Osteoblast (primary cell): ENCODE data around the gene CARD9. TPM values are rescaled to one million over a fixed set of nuclear protein-coding genes. Genes with fewer than 3 reads are reported as not detected.
A peak's percentile ranks its signal among the peaks of the same experiment; 100 is the strongest.
"Not testable (repeated sequence)": the region's sequence is repeated elsewhere in the genome, so short reads cannot be mapped to it uniquely, and the experiment has no call there.

Source experiments
- DNase-seq: peaks from one replicate; pipeline ENCODE4 v3.0.0; 2011; ENCODE audit warnings: low spot score, mixed read lengths; ENCODE audit not compliant: insufficient read length; ENCODE audit errors: missing footprints
- H2AFZ ChIP-seq: 2 replicates; pipeline ENCODE4 v1.6.0; 2011; ENCODE audit warnings: mild to moderate bottlenecking, low read length
- H3K27ac ChIP-seq: 2 replicates; pipeline ENCODE4 v1.5.1; 2011; ENCODE audit warnings: mild to moderate bottlenecking, low read depth, low read length, moderate library complexity
- H3K27me3 ChIP-seq: 2 replicates; pipeline ENCODE4 v1.6.0; 2012; ENCODE audit warnings: mild to moderate bottlenecking, control low read depth, inconsistent platforms, low read length, moderate library complexity; ENCODE audit not compliant: insufficient read depth
- H3K36me3 ChIP-seq: 2 replicates; pipeline ENCODE4 v1.5.1; 2011; ENCODE audit warnings: mild to moderate bottlenecking, low read length, control low read depth, moderate library complexity; ENCODE audit not compliant: insufficient read depth
- H3K4me1 ChIP-seq: 2 replicates; pipeline ENCODE4 v1.5.1; 2011; ENCODE audit warnings: mild to moderate bottlenecking, low read length, control low read depth, moderate library complexity; ENCODE audit not compliant: insufficient read depth
- H3K4me2 ChIP-seq: 2 replicates; pipeline ENCODE4 v1.6.0; 2011; ENCODE audit warnings: mild to moderate bottlenecking, low read length; ENCODE audit not compliant: insufficient read depth
- H3K4me3 ChIP-seq: fragments of 200-600 bp; sonication (generic); 3 replicates; pipeline ENCODE4 v1.5.1; 2012; ENCODE audit warnings: mild to moderate bottlenecking, low read length, inconsistent platforms; ENCODE audit not compliant: insufficient read depth
- H3K79me2 ChIP-seq: 2 replicates; pipeline ENCODE4 v1.6.0; 2012; ENCODE audit warnings: mild to moderate bottlenecking, low read length, control low read depth, inconsistent platforms; ENCODE audit not compliant: insufficient read depth
- H3K9me3 ChIP-seq: 2 replicates; pipeline ENCODE4 v1.5.1; 2011; ENCODE audit warnings: low read depth, low read length, control low read depth
- H4K20me1 ChIP-seq: 2 replicates; pipeline ENCODE4 v1.6.0; 2012; ENCODE audit warnings: mild to moderate bottlenecking, low read length, control low read depth; ENCODE audit not compliant: insufficient read depth
- total RNA-seq: library from RNA; depleted of rRNA; stranded (reverse); fragments of >200 nt; gene quantifications from 2 replicates; pipeline ENCODE4 v1.2.3, GENCODE V29; 2012
- TF ChIP-seq, protein P1 (sequence below): IDR thresholded peaks from 2 replicates; pipeline ENCODE4 v1.5.1; 2011; ENCODE audit warnings: mild to moderate bottlenecking, low read depth, low read length, moderate library complexity; ENCODE audit errors: extremely low read depth

CARD9 gene
- total RNA-seq, 1 donor, result 5.1 TPM

DNA sequence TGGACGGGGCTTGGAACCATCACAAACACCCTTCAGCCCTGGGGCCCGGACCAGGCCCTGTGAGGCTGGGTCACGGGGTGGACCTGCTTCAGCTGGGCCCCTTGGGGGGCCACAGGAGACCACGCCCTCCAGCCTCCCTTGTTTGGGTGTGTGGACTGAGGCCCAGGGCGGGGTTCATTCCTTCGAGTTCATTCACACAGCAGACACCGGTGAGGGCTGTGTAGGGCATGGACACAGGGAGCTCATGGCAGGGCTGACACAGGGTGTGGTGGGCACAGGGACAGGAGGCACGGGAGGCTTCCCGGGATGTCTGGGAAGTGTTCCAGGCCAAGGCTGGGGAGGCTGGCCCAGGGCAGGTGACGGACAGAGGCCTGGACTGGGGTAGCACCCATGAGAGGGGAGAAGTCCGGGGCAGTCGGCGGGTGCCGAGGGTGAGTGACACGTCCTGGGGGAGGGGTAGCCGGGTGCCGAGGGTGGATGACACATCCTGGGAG lies 18.8 kb downstream of the CARD9 start:
- Histone ChIP-seq H3K4me2 (no peak overlapping the region), H3K9me3 (no peaks in the 10 kb centered on the region), H3K36me3 (peaks cover 22% of the 10 kb centered on the region), H3K79me2 (no peaks in the 10 kb centered on the region), H2AFZ (no peak overlapping the region), H3K27ac (peak overlapping the region; percentile 33), H3K4me1 (peaks cover 3% of the 10 kb centered on the region), H3K27me3 (no peaks in the 10 kb centered on the region), H4K20me1 (peaks cover 34% of the 10 kb centered on the region), H3K4me3 (no peak overlapping the region)
- DNase-seq, result peak; percentile 98
- TF ChIP-seq, protein P1, sequence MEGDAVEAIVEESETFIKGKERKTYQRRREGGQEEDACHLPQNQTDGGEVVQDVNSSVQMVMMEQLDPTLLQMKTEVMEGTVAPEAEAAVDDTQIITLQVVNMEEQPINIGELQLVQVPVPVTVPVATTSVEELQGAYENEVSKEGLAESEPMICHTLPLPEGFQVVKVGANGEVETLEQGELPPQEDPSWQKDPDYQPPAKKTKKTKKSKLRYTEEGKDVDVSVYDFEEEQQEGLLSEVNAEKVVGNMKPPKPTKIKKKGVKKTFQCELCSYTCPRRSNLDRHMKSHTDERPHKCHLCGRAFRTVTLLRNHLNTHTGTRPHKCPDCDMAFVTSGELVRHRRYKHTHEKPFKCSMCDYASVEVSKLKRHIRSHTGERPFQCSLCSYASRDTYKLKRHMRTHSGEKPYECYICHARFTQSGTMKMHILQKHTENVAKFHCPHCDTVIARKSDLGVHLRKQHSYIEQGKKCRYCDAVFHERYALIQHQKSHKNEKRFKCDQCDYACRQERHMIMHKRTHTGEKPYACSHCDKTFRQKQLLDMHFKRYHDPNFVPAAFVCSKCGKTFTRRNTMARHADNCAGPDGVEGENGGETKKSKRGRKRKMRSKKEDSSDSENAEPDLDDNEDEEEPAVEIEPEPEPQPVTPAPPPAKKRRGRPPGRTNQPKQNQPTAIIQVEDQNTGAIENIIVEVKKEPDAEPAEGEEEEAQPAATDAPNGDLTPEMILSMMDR, result no peak

DNA sequence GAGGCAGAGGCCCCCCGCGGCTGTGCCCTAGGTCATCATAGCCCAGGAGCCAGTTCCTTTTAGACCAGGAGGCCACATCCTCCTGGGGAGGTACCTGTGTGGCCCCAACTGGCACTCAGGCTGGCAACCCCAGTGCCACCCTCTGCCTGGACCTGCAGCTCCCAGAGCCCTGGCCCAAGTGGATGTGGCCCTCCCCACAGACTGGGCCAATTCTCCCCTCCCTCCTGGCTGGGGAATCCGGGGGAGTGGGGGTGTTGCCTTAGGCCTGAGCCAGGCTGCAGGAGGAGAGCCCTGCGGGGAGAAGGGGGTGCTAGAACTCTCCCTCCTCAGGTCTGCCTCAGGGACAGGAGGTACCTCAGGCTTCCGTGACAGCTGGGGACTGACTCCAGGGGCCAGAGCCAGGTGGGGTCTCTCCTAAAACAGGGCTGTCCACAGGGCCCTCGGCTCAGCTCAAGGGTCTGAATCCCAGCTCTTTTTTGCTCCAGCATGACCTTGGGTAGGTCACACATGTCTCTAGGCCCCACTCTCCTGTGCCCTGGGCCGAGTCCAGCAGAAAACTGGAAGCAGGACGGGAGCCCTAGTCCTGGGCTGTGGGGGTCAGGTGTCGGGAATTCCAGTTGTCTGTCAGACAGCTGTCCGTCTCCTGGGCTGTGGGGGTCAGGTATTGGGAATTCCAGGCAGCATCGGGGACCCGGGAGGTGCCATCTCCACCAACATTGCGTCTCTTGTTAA lies 19.5 kb downstream of the CARD9 start:
- H3K27me3 ChIP-seq, result no peaks in the 10 kb centered on the region
- H3K27ac ChIP-seq, result no peak overlapping the region
- TF ChIP-seq, protein P1, result no peak
- H2AFZ ChIP-seq, result no peak overlapping the region
- no peak for DNase-seq
- H3K9me3 ChIP-seq, result no peaks in the 10 kb centered on the region
- peaks cover 35% of the 10 kb centered on the region for H4K20me1 ChIP-seq
- peaks cover 30% of the 10 kb centered on the region for H3K36me3 ChIP-seq
- H3K4me2 ChIP-seq, result no peak overlapping the region
- peaks cover 3% of the 10 kb centered on the region for H3K4me1 ChIP-seq
- no peaks in the 10 kb centered on the region for H3K79me2 ChIP-seq
- H3K4me3 ChIP-seq, result no peak overlapping the region

DNA sequence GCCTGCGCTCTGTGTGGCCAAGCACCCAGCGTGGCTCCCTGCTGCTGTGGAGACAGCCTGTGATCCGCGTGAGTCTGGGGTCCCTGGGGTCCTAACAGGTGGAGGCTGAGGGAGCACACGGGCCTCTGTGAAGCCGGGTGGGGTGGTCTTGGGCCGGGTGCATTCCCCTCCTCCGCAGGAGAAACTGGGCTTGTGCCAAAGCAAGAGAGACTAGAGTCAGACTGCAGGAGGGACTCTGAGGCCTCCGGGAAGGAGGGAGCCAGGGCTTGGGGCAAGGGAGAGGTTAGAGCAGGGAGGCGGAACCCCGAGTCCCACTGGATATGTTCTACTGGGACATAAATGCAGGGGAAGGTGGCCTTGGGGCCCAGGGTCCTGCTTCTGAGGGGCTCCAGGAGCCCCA lies 20.4 kb downstream of the CARD9 start:
- H3K27me3 ChIP-seq, result no peaks in the 10 kb centered on the region
- H3K79me2 ChIP-seq, result no peaks in the 10 kb centered on the region
- no peak overlapping the region for H3K27ac ChIP-seq
- H2AFZ ChIP-seq, result no peak overlapping the region
- no peaks in the 10 kb centered on the region for H3K9me3 ChIP-seq
- peaks cover 30% of the 10 kb centered on the region for H3K36me3 ChIP-seq
- TF ChIP-seq, protein P1, result no peak
- DNase-seq, result no peak
- H4K20me1 ChIP-seq, result peaks cover 40% of the 10 kb centered on the region
- peaks cover 3% of the 10 kb centered on the region for H3K4me1 ChIP-seq
- H3K4me3 ChIP-seq, result no peak overlapping the region
- no peak overlapping the region for H3K4me2 ChIP-seq

DNA sequence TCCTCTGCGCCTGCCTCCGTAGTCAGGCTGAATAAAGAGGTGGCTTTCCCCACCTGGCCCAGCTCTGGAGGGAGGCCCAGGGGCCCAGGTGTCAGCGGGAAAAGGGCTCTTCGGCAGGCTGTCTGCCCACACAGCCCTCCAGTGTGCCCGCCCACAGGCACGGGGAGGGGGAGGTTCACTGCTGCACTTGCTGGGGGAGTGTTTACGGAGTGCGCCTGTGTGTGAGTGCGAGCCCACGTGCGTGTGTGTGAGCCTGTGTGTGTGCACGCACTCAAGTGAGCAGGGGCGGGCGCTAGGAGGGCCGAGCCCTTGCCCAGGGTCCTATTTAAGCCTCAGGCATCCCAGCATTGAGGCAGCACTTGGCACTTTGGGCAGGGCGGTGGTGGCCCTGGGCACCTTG lies 20.8 kb downstream of the CARD9 start:
- Histone ChIP-seq H2AFZ (no peak overlapping the region), H3K4me1 (peaks cover 4% of the 10 kb centered on the region), H3K27ac (no peak overlapping the region), H3K9me3 (no peaks in the 10 kb centered on the region), H3K79me2 (no peaks in the 10 kb centered on the region), H3K4me3 (no peak overlapping the region), H3K27me3 (no peaks in the 10 kb centered on the region), H4K20me1 (peaks cover 42% of the 10 kb centered on the region), H3K36me3 (peaks cover 28% of the 10 kb centered on the region), H3K4me2 (no peak overlapping the region)
- DNase-seq, result no peak
- TF ChIP-seq, protein P1, result no peak

DNA sequence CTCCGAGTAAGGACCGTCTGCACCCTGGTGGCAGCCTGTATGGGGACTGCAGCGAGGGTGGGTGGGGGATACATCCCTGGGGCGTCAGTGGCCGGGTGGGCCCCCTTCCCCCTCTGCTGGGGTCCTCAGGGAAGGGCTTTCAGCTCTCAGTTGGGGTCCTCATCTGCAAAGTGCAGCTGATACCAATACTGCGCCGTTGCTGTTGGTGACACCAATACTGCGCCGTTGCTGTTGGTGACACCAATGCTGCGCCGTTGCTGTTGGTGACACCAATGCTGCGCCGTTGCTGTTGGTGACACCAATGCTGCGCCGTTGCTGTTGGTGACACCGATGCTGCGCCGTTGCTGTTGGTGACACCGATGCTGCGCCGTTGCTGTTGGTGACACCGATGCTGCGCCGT lies 21.6 kb downstream of the CARD9 start:
- not testable (repeated sequence) for H3K79me2 ChIP-seq, H3K9me3 ChIP-seq, H3K4me3 ChIP-seq, H3K27ac ChIP-seq, H3K4me2 ChIP-seq, H3K4me1 ChIP-seq, DNase-seq, H2AFZ ChIP-seq, H3K27me3 ChIP-seq
- Histone ChIP-seq H3K36me3 (peaks cover 25% of the 10 kb centered on the region), H4K20me1 (peaks cover 39% of the 10 kb centered on the region)
